COLO829 (cell line): ENCODE data around the gene NRXN3.

Experiments
- DNase-seq: peaks from one replicate; pipeline ENCODE4 v3.0.0; 2012; ENCODE audit warnings: low spot score

The NRXN3 gene

DNA sequence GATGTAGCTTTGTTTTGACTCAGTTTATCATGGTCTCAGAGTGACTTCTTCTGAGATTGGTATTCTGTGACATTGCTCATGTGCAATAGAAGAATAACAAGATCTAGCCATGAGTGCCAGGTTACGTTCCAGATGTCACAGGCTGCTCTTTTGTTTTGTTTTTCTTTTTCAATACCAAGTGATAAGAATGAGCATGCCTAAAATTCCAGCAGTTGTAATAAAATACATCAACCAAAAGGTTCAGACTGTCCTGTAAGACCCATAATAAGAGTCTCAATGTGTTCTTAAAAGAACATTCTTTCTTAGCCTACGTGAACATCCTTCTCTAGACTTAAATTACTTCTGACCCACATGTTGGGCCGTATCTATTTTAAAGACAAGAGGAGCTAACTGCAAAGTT, 1371.9 kb downstream of the NRXN3 start:
- no peak for DNase-seq

DNA sequence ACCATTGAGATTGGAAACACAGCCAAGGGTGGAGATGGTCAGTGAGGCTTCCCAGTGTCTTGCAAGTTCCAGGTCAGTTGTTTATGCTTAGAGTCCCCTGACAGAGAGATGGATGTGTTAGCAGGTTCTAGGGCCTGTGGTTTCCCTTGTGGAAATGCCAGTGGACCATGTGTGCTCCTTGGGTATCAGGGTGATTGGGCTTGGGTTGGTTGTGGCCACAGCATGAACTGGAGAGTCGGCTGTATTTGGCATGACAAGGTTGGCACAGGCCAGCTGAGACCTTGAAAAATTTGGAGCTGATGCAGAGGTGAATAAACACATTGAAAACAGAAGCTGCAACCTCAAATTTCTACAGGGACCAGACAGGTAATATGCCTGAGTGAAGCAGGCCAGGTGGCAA, 1373.2 kb downstream of the NRXN3 start:
- DNase-seq = no peak

DNA sequence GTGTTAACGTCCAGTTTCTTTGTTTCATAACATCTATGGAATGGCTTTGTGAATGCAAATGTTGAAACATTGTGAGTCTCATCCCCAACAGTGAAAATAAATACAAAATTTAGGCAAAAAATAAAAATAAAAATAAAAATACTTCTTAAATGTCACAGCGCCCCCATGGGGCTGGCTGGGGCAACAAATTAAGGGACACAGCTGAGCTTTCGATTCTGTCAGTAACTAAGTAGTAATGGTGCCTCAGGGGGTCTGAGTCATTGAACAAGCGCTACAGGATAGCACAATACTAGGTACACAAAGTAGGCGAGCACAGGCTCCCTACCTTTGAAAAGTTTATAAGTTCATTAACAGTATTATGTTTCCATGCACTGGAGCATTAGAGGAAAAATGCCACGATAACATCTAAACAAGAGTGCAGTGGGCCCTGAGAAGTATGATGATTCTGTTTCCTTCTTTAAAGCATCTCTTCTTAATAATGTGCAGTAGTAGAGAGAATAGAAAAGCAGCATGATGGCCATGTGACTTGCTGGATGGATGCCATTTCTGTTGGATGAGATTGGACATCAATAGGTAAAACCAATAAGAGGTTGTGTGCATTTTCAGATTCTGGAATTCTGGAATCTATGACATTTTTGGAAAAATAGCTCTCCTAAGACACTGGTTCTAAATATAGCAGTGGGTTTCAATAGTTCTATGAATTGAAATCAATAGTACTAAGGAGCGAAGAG, 1374.0 kb downstream of the NRXN3 start:
- peak; percentile 58 for DNase-seq

DNA sequence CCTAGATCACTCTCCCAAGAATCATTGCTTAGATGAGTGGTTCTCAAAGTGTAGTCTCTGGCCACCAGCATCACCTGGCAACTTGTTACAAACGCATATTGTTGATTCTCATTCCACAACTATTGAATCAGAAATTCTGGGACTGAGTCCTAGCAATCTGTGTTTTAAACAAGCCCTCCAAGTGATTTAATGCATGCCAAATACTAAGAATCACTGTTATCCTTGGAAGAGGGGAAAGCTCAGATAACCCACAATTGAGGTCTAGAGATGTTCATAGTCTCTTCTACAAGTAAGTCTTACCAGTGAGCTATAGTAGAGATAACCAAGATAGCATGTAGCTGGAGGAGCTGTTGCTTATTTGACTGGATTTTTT, 1374.5 kb downstream of the NRXN3 start:
- DNase-seq = no peak

DNA sequence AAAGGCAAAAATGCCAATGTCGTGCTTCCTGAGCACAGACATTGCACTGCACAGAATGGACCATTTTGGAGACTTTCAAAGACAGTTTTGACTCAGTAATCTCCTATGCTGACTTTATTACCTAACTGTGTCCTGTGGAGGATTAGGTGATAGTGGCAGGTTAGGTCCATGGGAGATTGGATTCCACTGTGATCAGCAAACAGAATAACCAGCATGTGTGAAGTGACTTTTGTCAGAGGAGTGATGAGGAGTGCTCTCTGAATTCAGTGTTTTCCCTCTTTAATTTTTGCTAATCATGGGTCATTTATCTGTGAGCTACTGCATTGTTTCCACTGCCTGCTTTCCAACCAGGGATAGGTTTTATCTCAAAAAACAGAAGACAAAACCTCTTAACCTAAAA, 1378.7 kb downstream of the NRXN3 start:
- no peak for DNase-seq

DNA sequence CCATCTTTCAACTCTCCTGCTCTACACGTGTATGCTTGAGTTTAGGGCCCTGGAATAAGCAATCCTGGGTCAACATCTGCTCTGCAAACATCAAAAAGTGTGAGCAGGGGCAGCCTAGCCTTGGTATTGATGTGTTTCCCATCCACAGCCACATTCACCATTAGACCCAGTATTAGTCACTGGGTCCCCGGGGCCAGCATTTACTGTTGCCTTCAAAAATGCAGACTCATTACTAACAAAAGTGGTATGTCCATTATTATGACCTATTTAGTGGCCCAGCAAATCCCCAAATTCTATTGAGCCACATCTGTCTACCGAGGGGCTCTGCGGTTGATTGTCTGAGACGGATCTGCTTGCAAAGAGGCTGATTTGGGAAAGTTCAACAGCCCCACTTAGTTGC, 1379.3 kb downstream of the NRXN3 start:
- DNase-seq = no peak

DNA sequence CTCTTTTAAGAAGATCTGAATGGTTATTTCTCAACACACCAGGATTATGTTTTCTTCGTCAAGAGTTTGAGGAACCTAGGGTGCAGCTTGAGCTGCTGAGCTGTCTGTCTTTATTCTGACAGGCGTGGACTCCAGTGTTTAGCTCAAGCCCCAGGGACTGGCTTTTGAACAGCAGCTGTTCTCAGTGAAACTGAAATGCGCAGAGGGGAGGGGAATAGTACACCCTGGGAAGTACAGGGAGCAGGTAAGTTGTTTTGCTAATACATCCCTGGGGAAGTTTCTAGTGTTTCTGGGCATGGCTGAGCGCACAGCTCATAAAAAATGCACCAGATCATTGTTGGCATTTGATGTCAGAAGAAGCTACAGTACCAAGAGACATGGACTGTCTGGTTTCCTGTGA, 1381.3 kb downstream of the NRXN3 start:
- DNase-seq = no peak

DNA sequence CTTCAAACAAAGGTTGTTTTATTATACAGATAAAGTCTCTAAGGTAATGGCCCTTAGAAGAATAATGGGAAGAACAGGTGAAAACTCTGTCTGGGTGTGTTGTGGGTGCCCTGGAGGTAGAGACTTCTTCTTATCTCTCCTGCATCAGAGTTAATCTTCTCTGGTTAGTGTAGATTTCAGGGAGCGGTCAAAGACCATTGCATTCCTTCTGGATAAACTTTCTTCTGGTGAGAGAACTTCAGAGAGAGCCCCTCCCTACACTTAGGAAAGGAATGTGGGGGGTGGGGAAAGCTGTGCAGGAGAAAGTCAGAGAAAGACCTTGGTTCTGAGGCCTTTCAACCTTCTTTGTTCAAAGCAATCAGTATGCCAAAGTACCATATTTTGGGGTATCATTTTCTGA, 1382.6 kb downstream of the NRXN3 start:
- no peak for DNase-seq

DNA sequence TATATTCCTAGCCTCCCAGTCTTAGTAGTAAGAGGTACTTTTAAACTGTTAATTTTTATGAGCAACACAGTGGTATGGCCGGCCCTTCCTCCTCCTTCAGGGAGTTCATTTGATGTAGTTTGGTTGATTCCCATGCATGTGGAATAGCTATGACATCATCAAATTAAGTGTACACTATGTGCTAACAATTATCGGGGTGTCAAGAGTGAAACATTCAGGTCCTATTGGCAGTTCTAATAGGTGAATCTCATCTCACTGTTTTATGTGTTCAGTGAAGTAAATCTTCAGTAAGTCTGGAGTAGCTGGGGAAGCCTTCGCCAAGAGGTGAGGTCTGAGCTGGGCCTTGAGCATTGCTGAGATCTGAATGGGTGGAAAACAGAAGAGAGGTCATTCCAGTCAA, 1384.6 kb downstream of the NRXN3 start:
- DNase-seq = no peak

DNA sequence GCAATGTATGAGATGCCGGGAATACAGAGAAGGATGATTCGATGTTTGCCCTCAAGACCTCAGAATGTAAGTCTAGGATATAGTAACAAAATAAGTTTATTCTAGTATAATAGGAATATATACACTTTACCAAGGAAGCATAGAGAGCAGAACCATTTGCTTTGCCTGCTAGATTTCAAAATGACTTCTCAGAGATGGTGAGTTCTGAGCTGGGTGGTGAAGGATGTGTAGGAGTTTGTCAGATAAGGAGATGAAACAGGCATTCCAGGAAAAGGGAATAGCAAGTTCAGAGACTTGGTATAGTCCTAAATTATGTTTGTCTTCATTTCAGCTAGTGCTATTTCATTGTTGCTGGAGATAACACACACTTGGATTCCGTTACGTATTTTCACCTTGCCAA, 1385.3 kb downstream of the NRXN3 start:
- no peak for DNase-seq

DNA sequence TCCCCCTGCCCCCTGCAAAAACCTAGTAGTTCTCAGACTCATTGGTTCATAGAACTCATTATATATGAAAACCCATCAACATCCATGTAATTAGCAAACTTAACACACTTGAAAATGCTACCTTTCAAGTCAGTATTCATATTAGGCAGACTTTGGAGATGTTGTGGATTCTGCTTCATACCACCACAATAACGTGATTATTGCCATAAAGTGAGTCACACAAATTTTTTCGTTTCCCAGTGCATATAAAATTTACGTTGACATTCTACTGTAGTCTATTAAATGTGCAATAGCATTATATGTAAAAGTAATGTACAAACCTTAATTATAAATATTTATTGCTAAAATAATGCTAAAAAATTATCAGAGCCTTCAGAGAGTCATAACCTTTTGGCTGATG, 1387.1 kb downstream of the NRXN3 start:
- no peak for DNase-seq

DNA sequence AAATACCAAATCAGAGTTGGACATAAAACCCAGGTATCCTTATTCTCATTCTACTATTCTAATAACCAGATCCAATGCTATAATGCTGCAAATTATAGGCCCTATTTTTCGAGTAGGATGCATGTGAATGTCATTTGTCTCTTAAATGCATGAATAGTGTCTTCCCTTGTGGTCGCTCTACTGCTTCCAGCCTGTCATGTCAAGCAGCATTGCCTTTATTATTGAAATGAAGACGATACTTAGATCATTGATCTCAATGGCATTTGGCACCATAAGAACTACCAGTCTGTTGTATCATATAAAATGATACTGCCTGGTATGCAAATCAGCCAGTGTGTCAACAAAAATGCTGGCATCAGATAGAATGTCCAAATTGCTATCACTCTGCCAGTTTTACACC, 1392.0 kb downstream of the NRXN3 start:
- DNase-seq = no peak

DNA sequence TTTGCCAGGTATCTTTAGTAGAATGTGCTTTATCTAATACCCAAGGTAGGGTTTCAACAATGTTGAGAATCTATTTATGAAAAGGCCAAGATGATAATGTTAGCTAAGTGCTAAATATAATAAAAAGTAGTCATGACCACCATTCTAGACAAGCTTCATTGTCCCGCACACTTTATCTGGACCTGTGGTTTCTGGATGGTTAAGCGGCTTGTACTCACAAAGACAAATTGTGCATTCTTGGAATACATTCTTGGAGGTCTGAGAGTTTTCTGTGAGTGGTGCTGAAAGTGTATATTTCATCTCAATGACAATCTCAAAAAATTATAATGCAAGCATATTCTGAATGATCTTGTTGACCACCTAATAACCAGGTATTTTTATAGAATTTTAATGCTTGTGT, 1394.2 kb downstream of the NRXN3 start:
- no peak for DNase-seq

DNA sequence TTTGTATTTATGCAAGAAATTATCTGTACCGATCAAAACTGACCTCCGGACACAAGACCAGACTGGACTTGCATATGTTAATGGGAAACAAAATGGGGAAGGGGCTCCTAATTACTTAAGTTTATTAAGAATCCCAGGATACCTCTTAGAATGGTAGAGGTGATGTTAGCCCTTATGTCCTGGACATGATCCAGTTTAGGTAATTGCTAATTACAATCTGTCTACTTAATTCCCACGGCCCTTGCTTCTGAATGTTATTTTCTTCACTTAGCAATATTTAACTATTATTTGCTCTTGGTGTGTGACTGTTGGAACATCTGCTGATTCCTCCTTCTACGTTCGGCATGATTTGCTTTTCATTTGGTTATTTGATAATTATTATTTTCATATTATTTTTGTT, 1397.1 kb downstream of the NRXN3 start:
- DNase-seq = no peak

DNA sequence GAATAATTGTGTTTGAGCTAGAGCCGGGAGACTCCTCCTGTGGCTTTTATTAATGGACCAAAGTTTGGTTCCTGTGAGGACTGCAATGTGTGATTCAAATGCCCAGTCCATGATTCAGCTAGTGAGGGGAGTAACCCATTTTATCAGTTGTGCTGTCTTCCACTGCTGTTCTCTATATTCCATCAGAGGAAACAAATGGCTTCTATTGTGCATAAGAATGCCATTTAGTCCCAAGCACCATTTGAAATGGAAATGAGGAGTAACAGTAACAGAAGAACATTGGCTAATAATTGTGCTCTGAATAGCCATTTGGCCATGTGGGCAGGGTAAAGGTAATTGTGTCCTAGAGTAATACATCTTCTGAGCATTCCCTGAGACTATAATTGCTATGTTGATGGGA, 1398.4 kb downstream of the NRXN3 start:
- no peak for DNase-seq

DNA sequence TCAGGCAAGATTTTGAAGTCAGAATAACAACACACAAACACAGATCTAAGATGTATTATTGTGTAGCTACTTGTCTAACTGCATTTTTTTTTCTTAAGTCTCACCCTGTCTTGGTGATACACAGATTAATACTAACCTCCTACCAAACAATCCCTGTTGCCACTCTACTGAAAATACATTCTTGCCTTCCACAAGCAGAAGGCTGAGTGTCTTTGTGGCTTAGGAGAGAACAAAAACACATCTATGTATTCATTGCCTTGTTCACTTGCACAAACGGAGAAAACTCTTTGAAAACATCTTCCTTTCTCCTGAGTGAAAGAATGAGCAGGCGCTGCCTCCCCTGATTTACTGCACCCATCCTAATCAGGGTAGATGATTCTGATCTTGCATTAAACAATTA, 1398.9 kb downstream of the NRXN3 start:
- no peak for DNase-seq

DNA sequence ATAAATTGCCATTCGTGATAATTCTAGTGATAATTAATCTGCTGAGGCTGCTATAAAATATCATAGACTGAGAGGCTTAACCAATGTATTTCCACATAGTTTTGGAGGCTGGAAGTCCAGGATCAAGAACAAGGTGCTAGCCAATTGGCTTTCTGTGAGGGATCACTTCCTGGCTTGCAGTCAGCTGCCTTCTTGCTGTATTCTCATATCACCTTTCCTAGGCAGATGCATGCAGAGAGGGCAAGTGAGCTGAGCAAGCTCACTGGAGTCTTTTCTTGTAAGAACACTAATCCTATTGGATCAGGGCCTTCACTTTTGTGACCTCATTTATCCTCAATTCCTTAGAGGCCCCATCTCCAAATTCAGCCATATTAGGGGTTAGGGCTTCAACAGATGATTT, 1400.5 kb downstream of the NRXN3 start:
- DNase-seq = no peak

DNA sequence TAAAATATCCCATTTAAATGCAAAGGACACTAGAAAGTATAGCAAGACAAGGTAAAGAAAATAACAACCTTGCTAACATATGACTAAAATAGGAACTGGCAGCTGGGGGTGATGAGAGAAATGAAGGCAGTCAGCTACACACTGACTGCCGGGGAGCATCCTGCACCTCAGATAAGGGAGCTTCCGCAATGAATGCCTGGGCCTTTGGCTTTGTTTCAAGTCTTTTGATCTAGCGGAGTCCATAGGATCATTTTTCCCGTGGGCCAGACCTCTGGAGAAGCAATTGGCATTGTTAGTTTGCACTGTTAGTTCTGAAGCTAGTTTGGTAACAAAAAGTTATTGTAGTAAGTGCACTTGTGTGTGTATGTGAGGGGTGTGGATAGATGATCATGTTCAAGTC, 1401.2 kb downstream of the NRXN3 start:
- DNase-seq = no peak

DNA sequence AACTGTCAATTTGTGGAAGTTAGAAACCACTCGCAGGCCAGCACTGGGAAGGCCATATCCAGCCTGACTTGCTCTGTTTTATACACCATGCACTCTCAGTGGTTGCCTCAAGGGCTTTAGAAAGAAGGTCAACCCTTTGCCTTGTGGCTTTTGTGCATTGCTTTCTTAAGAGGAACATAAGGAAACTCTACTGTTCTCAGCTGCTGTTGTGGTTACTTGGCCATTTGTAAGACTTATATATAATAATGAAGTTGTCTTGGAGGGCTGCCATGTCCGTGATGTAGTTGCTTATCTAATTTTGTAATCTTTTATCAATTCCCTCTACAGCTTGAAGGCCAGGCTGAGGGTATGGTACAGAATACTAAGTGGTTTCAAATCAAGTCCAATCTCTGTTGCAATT, 1403.3 kb downstream of the NRXN3 start:
- DNase-seq = no peak

DNA sequence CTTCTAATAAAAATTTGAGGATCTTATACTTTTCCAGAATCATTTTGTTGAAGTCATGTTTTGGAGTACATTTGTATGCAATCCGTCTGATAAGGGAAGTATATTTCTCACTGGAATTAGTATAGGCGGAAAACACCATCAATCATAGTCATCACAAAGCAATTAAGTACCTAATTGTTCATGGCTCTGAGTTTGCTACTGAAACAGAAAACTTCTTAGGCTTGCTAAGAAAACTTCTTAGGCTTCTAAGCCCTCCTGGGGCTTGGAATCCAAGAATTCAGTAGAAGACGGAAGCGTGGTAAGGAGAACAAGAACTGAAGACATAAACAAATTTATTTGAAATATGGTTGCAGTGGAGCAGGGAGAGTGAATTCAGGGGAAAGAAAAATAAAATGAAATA, 1404.9 kb downstream of the NRXN3 start:
- DNase-seq = no peak

DNA sequence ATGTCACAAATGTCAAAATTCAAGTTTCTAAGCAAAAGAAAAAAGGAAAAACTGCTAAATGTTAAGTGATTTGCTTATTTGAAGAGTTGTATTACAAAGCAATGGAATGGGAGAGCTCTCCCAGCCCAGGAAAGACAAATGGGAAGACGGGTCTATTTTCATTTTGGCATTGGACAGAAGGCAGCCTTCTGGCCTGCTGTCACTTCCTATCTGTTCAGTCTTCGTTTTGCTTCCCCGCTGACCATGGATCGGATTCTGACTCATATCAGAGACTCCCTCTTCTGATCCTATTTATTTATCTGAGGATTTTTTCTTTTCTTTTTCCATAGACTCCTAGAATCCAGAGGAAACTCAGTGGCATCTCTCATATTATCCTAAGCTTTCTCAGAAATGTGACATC, 1406.3 kb downstream of the NRXN3 start:
- DNase-seq = no peak

DNA sequence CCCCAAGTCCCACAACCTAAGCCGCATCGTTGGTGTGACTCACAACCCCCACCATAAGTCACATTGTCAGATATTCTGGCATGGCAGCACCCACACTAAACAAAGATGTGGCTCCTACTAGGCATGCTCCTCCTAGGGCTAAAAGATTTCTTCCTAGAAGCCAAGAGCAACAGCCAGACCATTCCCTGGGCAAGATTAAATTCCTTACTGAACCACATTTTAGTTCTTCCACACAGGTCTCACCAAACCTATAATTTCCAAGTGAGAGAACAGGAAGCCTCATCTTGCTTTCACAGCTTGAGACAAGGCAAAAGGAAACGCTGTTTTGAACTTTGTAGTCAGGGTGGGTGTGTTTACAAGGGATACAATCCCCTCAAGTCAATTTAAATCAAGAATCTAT, 1408.3 kb downstream of the NRXN3 start:
- no peak for DNase-seq

DNA sequence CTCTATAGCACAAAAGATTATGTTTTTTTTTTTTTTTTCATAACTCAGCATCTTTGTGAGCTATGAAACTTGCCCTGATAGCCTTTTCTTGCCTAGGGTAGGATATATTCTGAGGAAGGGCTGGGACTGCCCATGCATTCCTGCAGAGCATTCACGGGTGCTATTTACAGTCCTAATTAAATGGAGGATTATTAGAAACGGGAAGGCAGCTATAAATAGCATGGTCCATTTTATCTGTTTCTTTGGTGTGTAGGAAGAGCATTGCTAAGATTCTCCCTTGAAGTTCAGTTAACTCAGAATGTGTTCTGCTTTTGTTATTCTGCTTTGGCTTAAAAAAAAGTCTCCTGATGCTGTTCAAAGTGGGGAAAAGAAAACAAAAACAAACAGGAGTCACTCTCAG, 1410.2 kb downstream of the NRXN3 start:
- DNase-seq = no peak

DNA sequence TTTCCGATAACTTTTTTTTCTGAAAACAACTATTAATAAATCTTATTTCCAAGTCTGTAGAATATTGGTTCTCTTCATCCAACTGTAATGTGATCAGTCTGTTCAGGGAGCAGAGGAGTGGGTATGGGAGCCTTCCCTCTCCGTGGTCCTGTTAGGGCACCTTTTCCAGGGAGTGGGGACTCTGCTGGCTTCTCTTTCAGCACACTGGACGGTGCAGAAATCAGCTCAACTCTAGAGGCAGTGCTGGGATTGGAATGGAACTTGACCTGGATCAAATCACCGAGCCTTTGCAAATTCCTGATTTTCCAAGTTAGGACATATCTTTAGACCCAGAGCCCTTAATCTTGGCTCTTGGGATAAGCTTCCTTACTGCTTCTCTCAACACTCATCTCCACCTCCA, 1410.7 kb downstream of the NRXN3 start:
- DNase-seq = no peak
